DND-41 (cell line): ENCODE measurements around the gene PRLH.

Experiments used
- EZH2 ChIP-seq: IDR thresholded peaks from 3 replicates; pipeline ENCODE4 v1.6.1; 2012; ENCODE audit warnings: borderline replicate concordance, low read depth, mild to moderate bottlenecking, moderate library complexity, low read length, inconsistent platforms; ENCODE audit not compliant: severe bottlenecking
- TF ChIP-seq, protein P1 (sequence below): IDR thresholded peaks from 2 replicates; pipeline ENCODE4 v1.5.1; 2012; ENCODE audit warnings: borderline replicate concordance, low read length, moderate library complexity, mild to moderate bottlenecking; ENCODE audit not compliant: poor library complexity, severe bottlenecking; ENCODE audit errors: extremely low read depth

- TF ChIP-seq, protein P1, sequence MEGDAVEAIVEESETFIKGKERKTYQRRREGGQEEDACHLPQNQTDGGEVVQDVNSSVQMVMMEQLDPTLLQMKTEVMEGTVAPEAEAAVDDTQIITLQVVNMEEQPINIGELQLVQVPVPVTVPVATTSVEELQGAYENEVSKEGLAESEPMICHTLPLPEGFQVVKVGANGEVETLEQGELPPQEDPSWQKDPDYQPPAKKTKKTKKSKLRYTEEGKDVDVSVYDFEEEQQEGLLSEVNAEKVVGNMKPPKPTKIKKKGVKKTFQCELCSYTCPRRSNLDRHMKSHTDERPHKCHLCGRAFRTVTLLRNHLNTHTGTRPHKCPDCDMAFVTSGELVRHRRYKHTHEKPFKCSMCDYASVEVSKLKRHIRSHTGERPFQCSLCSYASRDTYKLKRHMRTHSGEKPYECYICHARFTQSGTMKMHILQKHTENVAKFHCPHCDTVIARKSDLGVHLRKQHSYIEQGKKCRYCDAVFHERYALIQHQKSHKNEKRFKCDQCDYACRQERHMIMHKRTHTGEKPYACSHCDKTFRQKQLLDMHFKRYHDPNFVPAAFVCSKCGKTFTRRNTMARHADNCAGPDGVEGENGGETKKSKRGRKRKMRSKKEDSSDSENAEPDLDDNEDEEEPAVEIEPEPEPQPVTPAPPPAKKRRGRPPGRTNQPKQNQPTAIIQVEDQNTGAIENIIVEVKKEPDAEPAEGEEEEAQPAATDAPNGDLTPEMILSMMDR, result no peak
- TF ChIP-seq EZH2, result no peak
Measured at GRCh38 chr2:237532160-237532559, 34.2 kb upstream of the PRLH start.
